ENCODE data around the gene SMOC2. TPM values are rescaled to one million over a fixed set of nuclear protein-coding genes. Genes with fewer than 3 reads are reported as not detected.

The SMOC2 gene
- total and polyA plus RNA-seq, 3 experiments from 2014 or later: not detected

- Histone ChIP-seq H3K27ac (ENCODE audit: low read depth, low read length) (no peak overlapping the region), H3K9me3 (ENCODE audit: low read length) (no peaks in the 10 kb centered on the region), H3K36me3 (ENCODE audit: insufficient read depth, low read length) (no peaks in the 10 kb centered on the region), H3K4me1 (ENCODE audit: insufficient read depth, low read length) (no peaks in the 10 kb centered on the region), H3K27me3 (ENCODE audit: insufficient read depth, low read length, poor library complexity, severe bottlenecking) (no peaks in the 10 kb centered on the region), H3K4me3 (ENCODE audit: low read length) (no peak overlapping the region)
- POLR2A ChIA-PET: no interaction called here
- CTCF ChIA-PET: no interaction called here
- Mint-ChIP-seq H3K27me3 (peaks cover 6 to 12% of the 10 kb centered on the region in 2 donors), H3K4me1 (no peaks in the 10 kb centered on the region), H3K36me3 (no peaks in the 10 kb centered on the region), H3K27ac (no peak overlapping the region), H3K9me3 (no peaks in the 10 kb centered on the region), H3K4me3 (no peak overlapping the region)
- DNase-seq: no peak
Observed at GRCh38 chr6:168584671-168585070, 143.7 kb downstream of the SMOC2 start.

GRCh38 chr6:168585441-168585840 is 144.5 kb downstream of the SMOC2 start:
- H3K4me3 Mint-ChIP-seq: no peak overlapping the region
- H3K9me3 Mint-ChIP-seq: no peaks in the 10 kb centered on the region
- CTCF ChIA-PET: no interaction called here
- no peaks in the 10 kb centered on the region for H3K9me3 ChIP-seq (ENCODE audit: low read length)
- no peaks in the 10 kb centered on the region for H3K27me3 ChIP-seq (ENCODE audit: insufficient read depth, low read length, poor library complexity, severe bottlenecking)
- POLR2A ChIA-PET: no interaction called here
- no peak overlapping the region for H3K4me3 ChIP-seq (ENCODE audit: low read length)
- H3K36me3 Mint-ChIP-seq: no peaks in the 10 kb centered on the region
- H3K27me3 Mint-ChIP-seq: peaks cover 6 to 12% of the 10 kb centered on the region in 2 donors
- no peak overlapping the region for H3K27ac ChIP-seq (ENCODE audit: low read depth, low read length)
- DNase-seq: no peak
- no peaks in the 10 kb centered on the region for H3K4me1 Mint-ChIP-seq
- no peaks in the 10 kb centered on the region for H3K36me3 ChIP-seq (ENCODE audit: insufficient read depth, low read length)
- H3K27ac Mint-ChIP-seq: no peak overlapping the region
- H3K4me1 ChIP-seq (ENCODE audit: insufficient read depth, low read length): no peaks in the 10 kb centered on the region

GRCh38 chr6:168589275-168589674 is 148.3 kb downstream of the SMOC2 start:
- no peak for DNase-seq
- Histone ChIP-seq H3K4me3 (ENCODE audit: low read length) (no peak overlapping the region), H3K9me3 (ENCODE audit: low read length) (no peaks in the 10 kb centered on the region), H3K27ac (ENCODE audit: low read depth, low read length) (no peak overlapping the region), H3K36me3 (ENCODE audit: insufficient read depth, low read length) (no peaks in the 10 kb centered on the region), H3K27me3 (ENCODE audit: insufficient read depth, low read length, poor library complexity, severe bottlenecking) (no peaks in the 10 kb centered on the region), H3K4me1 (ENCODE audit: insufficient read depth, low read length) (no peaks in the 10 kb centered on the region)
- H3K27me3 Mint-ChIP-seq: peaks cover 2 to 12% of the 10 kb centered on the region in 2 donors
- H3K27ac Mint-ChIP-seq: no peak overlapping the region
- ChIA-PET CTCF (no interaction called here), POLR2A (no interaction called here)
- peaks cover 0 to 2% (median 0%) of the 10 kb centered on the region in 5 donors for H3K9me3 Mint-ChIP-seq
- H3K4me3 Mint-ChIP-seq: no peak overlapping the region
- H3K36me3 Mint-ChIP-seq: no peaks in the 10 kb centered on the region
- H3K4me1 Mint-ChIP-seq: no peaks in the 10 kb centered on the region

GRCh38 chr6:168590406-168590805 is 149.4 kb downstream of the SMOC2 start:
- CTCF ChIA-PET: no interaction called here

GRCh38 chr6:168596344-168596743 is 155.4 kb downstream of the SMOC2 start:
- H3K27me3 Mint-ChIP-seq: peaks cover 0 to 4% of the 10 kb centered on the region in 2 donors
- no peaks in the 10 kb centered on the region for H3K4me1 Mint-ChIP-seq
- H3K27ac ChIP-seq (ENCODE audit: low read depth, low read length): no peak overlapping the region
- H3K27ac Mint-ChIP-seq: no peak overlapping the region
- H3K9me3 ChIP-seq (ENCODE audit: low read length): no peaks in the 10 kb centered on the region
- no peak overlapping the region for H3K4me3 ChIP-seq (ENCODE audit: low read length)
- H3K9me3 Mint-ChIP-seq: peaks cover 0 to 2% (median 0%) of the 10 kb centered on the region in 5 donors
- POLR2A ChIA-PET: no interaction called here
- H3K4me3 Mint-ChIP-seq: no peak overlapping the region
- no peak for DNase-seq
- H3K36me3 ChIP-seq (ENCODE audit: insufficient read depth, low read length): no peaks in the 10 kb centered on the region
- CTCF ChIA-PET: no interaction called here
- H3K27me3 ChIP-seq (ENCODE audit: insufficient read depth, low read length, poor library complexity, severe bottlenecking): no peaks in the 10 kb centered on the region
- no peaks in the 10 kb centered on the region for H3K4me1 ChIP-seq (ENCODE audit: insufficient read depth, low read length)
- peaks cover 0 to 2% (median 0%) of the 10 kb centered on the region in 3 donors for H3K36me3 Mint-ChIP-seq

More at GRCh38 chr6:168590406-168590805, 149.4 kb downstream of the SMOC2 start:
- Mint-ChIP-seq H3K4me1 (no peaks in the 10 kb centered on the region), H3K4me3 (no peak overlapping the region), H3K27ac (no peak overlapping the region), H3K27me3 (peaks cover 0 to 12% of the 10 kb centered on the region in 2 donors), H3K36me3 (no peaks in the 10 kb centered on the region), H3K9me3 (peaks cover 0 to 2% (median 0%) of the 10 kb centered on the region in 5 donors)
- Histone ChIP-seq H3K36me3 (ENCODE audit: insufficient read depth, low read length) (no peaks in the 10 kb centered on the region), H3K4me1 (ENCODE audit: insufficient read depth, low read length) (no peaks in the 10 kb centered on the region), H3K4me3 (ENCODE audit: low read length) (no peak overlapping the region), H3K27me3 (ENCODE audit: insufficient read depth, low read length, poor library complexity, severe bottlenecking) (no peaks in the 10 kb centered on the region), H3K9me3 (ENCODE audit: low read length) (no peaks in the 10 kb centered on the region), H3K27ac (ENCODE audit: low read depth, low read length) (no peak overlapping the region)
- DNase-seq: no peak
- POLR2A ChIA-PET: no interaction called here

- Histone ChIP-seq H3K36me3 (ENCODE audit: insufficient read depth, low read length) (no peaks in the 10 kb centered on the region), H3K27me3 (ENCODE audit: insufficient read depth, low read length, poor library complexity, severe bottlenecking) (no peaks in the 10 kb centered on the region), H3K9me3 (ENCODE audit: low read length) (no peaks in the 10 kb centered on the region), H3K4me1 (ENCODE audit: insufficient read depth, low read length) (no peaks in the 10 kb centered on the region), H3K4me3 (ENCODE audit: low read length) (no peak overlapping the region), H3K27ac (ENCODE audit: low read depth, low read length) (no peak overlapping the region)
- Mint-ChIP-seq H3K9me3 (no peaks in the 10 kb centered on the region), H3K4me3 (no peak overlapping the region), H3K27me3 (peaks cover 4 to 7% of the 10 kb centered on the region in 2 donors), H3K4me1 (no peaks in the 10 kb centered on the region), H3K36me3 (peaks cover 0 to 2% (median 0%) of the 10 kb centered on the region in 3 donors), H3K27ac (no peak overlapping the region)
- DNase-seq: no peak
- ChIA-PET POLR2A (no interaction called here), CTCF (no interaction called here)
Observed at GRCh38 chr6:168597471-168597875, 156.5 kb downstream of the SMOC2 start.

GRCh38 chr6:168598251-168599117 is 157.5 kb downstream of the SMOC2 start:
- H3K4me3 Mint-ChIP-seq: no peak overlapping the region
- peaks cover 0 to 2% (median 0%) of the 10 kb centered on the region in 3 donors for H3K36me3 Mint-ChIP-seq
- H3K36me3 ChIP-seq (ENCODE audit: insufficient read depth, low read length): no peaks in the 10 kb centered on the region
- H3K27ac Mint-ChIP-seq: no peak overlapping the region
- no peaks in the 10 kb centered on the region for H3K4me1 ChIP-seq (ENCODE audit: insufficient read depth, low read length)
- no peak for DNase-seq
- H3K4me1 Mint-ChIP-seq: no peaks in the 10 kb centered on the region
- no peaks in the 10 kb centered on the region for H3K9me3 Mint-ChIP-seq
- no peaks in the 10 kb centered on the region for H3K9me3 ChIP-seq (ENCODE audit: low read length)
- CTCF ChIA-PET: no interaction called here
- peaks cover 4 to 10% of the 10 kb centered on the region in 2 donors for H3K27me3 Mint-ChIP-seq
- no peak overlapping the region for H3K4me3 ChIP-seq (ENCODE audit: low read length)
- H3K27me3 ChIP-seq (ENCODE audit: insufficient read depth, low read length, poor library complexity, severe bottlenecking): no peaks in the 10 kb centered on the region
- H3K27ac ChIP-seq (ENCODE audit: low read depth, low read length): no peak overlapping the region
- POLR2A ChIA-PET: no interaction called here

GRCh38 chr6:168599118-168599494 is 158.1 kb downstream of the SMOC2 start:
- H3K27me3 Mint-ChIP-seq: peaks cover 4 to 15% of the 10 kb centered on the region in 2 donors
- ChIA-PET CTCF (no interaction called here), POLR2A (no interaction called here)
- peaks cover 0 to 2% (median 0%) of the 10 kb centered on the region in 5 donors for H3K9me3 Mint-ChIP-seq
- H3K27ac Mint-ChIP-seq: peak overlapping the region in 1 of 8 donors; percentile 81
- H3K4me1 Mint-ChIP-seq: no peaks in the 10 kb centered on the region
- Histone ChIP-seq H3K27ac (ENCODE audit: low read depth, low read length) (no peak overlapping the region), H3K36me3 (ENCODE audit: insufficient read depth, low read length) (no peaks in the 10 kb centered on the region), H3K9me3 (ENCODE audit: low read length) (no peaks in the 10 kb centered on the region), H3K27me3 (ENCODE audit: insufficient read depth, low read length, poor library complexity, severe bottlenecking) (no peaks in the 10 kb centered on the region), H3K4me1 (ENCODE audit: insufficient read depth, low read length) (no peaks in the 10 kb centered on the region), H3K4me3 (ENCODE audit: low read length) (no peak overlapping the region)
- no peak for DNase-seq
- H3K36me3 Mint-ChIP-seq: peaks cover 0 to 2% (median 0%) of the 10 kb centered on the region in 3 donors
- H3K4me3 Mint-ChIP-seq: no peak overlapping the region
